ENCODE measurements around the gene B4GALT2.

The B4GALT2 gene

DNA sequence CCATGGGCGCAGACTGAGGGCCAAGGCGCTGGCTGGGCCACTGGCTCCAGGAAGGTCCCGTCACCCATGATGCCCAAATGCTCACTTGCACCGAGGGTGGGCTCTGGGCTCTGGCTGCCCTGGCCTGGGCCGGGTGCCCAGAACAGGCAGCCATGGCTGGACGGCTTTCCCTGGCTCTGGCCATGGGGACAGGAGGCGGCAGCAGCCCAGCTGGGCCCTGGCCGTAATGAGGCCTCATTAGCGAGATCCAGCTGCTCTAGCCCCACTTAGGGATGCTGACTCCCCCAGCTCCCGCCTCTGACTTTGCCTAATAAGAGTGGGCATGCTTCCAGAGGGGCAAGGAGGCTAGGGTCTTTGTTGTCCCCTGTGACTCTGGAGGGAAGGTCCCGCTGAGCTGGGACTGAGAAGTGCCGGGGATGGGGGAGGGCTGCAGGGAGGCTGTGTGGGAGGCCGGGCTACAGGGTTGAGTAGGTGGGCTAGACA is 40.5 kb downstream of the B4GALT2 start:
- H3K4me3 ChIP-seq (ENCODE audit: control insufficient read depth, low read depth, low read length), result no peak overlapping the region
- TF ChIP-seq, protein P1, sequence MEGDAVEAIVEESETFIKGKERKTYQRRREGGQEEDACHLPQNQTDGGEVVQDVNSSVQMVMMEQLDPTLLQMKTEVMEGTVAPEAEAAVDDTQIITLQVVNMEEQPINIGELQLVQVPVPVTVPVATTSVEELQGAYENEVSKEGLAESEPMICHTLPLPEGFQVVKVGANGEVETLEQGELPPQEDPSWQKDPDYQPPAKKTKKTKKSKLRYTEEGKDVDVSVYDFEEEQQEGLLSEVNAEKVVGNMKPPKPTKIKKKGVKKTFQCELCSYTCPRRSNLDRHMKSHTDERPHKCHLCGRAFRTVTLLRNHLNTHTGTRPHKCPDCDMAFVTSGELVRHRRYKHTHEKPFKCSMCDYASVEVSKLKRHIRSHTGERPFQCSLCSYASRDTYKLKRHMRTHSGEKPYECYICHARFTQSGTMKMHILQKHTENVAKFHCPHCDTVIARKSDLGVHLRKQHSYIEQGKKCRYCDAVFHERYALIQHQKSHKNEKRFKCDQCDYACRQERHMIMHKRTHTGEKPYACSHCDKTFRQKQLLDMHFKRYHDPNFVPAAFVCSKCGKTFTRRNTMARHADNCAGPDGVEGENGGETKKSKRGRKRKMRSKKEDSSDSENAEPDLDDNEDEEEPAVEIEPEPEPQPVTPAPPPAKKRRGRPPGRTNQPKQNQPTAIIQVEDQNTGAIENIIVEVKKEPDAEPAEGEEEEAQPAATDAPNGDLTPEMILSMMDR (conservative IDR thresholded peaks at IDR 0.05; ENCODE audit: control insufficient read depth, insufficient read depth, low read depth, low read length), result no peak
- no peak for DNase-seq (ENCODE audit: low read depth)

GRCh38 chr1:44020464-44020863 is 41.5 kb downstream of the B4GALT2 start:
- TF ChIP-seq, protein P1 (conservative IDR thresholded peaks at IDR 0.05; ENCODE audit: control insufficient read depth, insufficient read depth, low read depth, low read length), result no peak
- H3K4me3 ChIP-seq (ENCODE audit: control insufficient read depth, low read depth, low read length), result no peak overlapping the region
- no peak for DNase-seq (ENCODE audit: low read depth)

DNA sequence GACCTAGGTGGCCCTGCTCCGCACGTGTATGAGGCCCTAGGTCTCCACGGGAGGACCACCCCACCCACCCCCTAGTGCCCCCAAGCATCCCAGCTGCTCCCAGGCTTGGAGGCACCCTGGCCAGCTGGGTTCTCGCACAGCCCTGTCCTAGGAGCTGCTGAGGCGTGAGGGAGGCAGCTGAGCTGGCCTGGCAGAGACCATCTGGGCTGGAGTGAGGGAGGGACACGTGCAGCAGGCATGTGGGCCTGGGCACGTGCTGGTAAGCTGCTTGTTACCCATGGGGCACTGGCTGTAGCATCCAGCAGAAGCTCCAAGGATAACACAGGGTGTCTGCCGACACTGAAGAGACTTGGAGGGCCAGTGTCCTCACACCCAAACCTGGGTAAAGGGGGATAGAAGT is 42.1 kb downstream of the B4GALT2 start:
- no peak overlapping the region for H3K4me3 ChIP-seq (ENCODE audit: control insufficient read depth, low read depth, low read length)
- TF ChIP-seq, protein P1 (conservative IDR thresholded peaks at IDR 0.05; ENCODE audit: control insufficient read depth, insufficient read depth, low read depth, low read length), result no peak
- no peak for DNase-seq (ENCODE audit: low read depth)

DNA sequence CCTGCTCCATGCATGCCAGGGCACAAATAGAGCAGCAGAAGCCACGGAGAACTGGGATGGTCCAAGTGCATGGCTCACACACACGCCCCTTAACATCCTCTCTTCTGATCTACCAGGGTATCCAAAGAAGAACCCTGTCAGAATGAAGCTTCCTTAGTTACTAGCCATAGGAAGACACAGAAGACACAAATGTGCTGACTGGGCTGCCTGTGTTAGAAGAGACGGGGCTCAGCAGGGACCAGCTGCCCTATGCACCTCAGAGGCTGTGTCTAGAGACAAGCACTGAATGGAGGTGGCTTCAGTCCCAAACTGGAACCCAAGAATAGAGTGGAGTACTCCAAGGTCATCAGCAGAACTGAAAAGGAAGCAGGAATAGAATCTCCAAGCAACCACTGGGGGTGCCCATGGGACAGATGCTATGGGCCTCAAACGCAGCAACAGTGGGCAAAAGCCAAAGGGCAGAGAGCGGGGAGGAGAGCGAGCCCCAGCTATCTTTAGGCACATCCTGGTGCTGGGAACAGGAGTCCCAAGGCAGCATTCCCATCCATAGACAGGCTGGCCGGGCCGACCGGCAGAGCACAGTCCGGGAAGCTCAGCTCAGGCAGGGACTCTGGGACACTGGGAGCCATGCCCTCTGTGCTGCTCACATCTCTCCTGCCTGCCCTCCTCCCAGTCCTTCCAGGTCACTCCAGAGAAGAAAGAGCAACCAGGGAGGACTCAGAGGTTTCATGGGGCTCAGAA is 42.7 kb downstream of the B4GALT2 start:
- H3K4me3 ChIP-seq (ENCODE audit: control insufficient read depth, low read depth, low read length), result no peak overlapping the region
- DNase-seq (ENCODE audit: low read depth), result no peak
- TF ChIP-seq, protein P1 (conservative IDR thresholded peaks at IDR 0.05; ENCODE audit: control insufficient read depth, insufficient read depth, low read depth, low read length), result no peak

DNA sequence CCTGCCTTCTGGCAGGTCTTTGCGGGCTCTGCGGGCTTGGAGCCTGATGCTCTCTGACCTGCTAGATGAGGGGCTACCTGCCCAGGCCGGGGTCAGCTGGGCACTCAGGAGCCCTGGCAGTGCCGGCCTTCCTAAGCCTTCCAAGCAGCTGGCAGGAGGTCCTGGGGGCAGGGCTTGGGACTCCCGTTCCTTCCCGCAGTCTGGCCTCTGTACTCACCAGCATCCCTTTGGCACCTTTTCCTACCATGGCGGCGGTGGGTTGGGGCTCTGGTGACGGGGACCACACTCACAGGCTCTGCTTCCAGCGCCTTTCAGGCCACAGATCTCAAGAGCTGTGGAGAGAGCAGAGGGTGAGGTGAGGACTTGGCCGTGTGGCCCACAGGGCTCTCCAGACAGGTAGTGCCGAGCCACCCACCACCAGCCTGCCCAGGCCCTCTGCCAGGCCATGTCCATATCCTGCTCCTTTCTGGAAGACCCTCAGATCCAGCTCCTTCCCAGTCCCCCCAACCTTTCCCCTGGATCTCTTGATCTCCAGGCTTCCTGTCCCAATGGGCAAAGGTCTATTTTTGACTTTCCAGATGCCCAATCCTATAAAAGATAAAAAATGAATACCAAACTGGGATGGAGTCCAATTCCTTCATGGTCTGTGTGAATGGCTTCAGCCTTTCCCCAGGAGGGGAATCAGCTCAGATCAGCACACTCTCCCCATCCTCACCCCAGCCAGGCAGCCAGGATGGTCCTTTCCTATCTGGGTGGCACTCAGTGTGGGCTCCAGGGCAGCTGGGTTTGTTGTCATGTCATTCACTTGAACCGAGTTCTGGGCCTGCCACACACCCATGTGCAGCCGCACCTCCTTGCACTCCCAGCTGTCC is 45.3 kb downstream of the B4GALT2 start:
- TF ChIP-seq, protein P1 (conservative IDR thresholded peaks at IDR 0.05; ENCODE audit: control insufficient read depth, insufficient read depth, low read depth, low read length), result no peak
- DNase-seq (ENCODE audit: low read depth), result no peak
- no peak overlapping the region for H3K4me3 ChIP-seq (ENCODE audit: control insufficient read depth, low read depth, low read length)

DNA sequence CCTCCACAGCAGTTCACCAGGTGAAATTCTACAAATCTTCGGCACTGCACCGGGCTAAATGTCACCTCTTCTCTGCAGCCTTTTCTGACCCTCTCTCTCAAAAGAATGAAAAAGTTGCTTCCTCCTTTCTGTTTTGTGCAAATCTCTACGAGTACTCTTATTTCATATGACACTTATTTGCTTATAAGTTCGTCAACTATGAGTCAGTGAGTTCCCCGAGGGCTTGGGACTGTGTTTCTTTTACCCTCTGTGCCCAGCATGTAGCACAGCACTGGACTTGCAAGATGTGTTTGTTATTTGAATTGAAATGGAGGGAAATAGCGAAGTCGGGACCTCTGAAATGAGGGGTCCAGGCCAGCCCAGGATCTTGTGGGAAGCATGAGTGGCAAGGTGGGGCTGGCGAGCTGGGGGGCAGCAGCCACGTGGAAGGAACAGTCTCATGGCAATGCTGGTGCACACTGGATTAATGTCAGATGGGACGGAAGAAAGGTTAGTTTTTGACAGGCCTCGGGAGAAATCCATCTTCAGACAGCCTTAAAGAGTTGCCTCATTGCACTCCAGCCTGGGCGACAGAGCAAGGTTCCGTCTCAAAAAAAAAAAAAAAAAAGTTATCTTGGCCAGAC is 46.0 kb downstream of the B4GALT2 start:
- TF ChIP-seq, protein P1 (conservative IDR thresholded peaks at IDR 0.05; ENCODE audit: control insufficient read depth, insufficient read depth, low read depth, low read length), result no peak
- DNase-seq (ENCODE audit: low read depth), result no peak
- no peak overlapping the region for H3K4me3 ChIP-seq (ENCODE audit: control insufficient read depth, low read depth, low read length)

All from fibroblast of mammary gland (primary cell).